ENCODE data around the gene KLHDC7B.

The KLHDC7B gene

GRCh38 chr22:50545522-50546325 is at the start of gene KLHDC7B:
TSS of gene KLHDC7B (plus strand) at chr22:50545899. CDS start at chr22:50546244, 345 bp downstream.
- no peak for DNase-seq

GRCh38 chr22:50497093-50497492 is 48.6 kb upstream of the KLHDC7B start:
- DNase-seq: no peak

GRCh38 chr22:50498322-50498890 is 47.3 kb upstream of the KLHDC7B start:
- peak in 1 of 2 experiments; percentile 39 for DNase-seq

- DNase-seq: no peak
These were observed 45.2 kb upstream of the KLHDC7B start for GRCh38 chr22:50500452-50500851.

GRCh38 chr22:50502096-50502495 is 43.6 kb upstream of the KLHDC7B start:
- no peak for DNase-seq

GRCh38 chr22:50502628-50503474 is 42.8 kb upstream of the KLHDC7B start:
- no peak for DNase-seq

GRCh38 chr22:50503475-50504145 is 42.1 kb upstream of the KLHDC7B start:
- no peak for DNase-seq

GRCh38 chr22:50504369-50505211 is 41.1 kb upstream of the KLHDC7B start:
- DNase-seq: no peak

- no peak for DNase-seq
These were observed 40.4 kb upstream of the KLHDC7B start for GRCh38 chr22:50505276-50505775.

GRCh38 chr22:50505776-50506610 is 39.7 kb upstream of the KLHDC7B start:
- no peak for DNase-seq

- no peak for DNase-seq
These were observed 38.9 kb upstream of the KLHDC7B start for GRCh38 chr22:50506611-50507420.

GRCh38 chr22:50507421-50507990 is 38.2 kb upstream of the KLHDC7B start, which contains the start of gene LMF2:
TSS of gene LMF2 (minus strand) at chr22:50507702. CDS start at chr22:50507675, 27 bp downstream.
- DNase-seq: peak; percentile 42 to 89

GRCh38 chr22:50507991-50508884 is 37.5 kb upstream of the KLHDC7B start, which contains the start of gene NCAPH2:
TSS of gene NCAPH2 (plus strand) at chr22:50508224. CDS start at chr22:50508338, 114 bp downstream.
- peak in 1 of 2 experiments; percentile 92 for DNase-seq

- no peak for DNase-seq
These were observed 36.8 kb upstream of the KLHDC7B start for GRCh38 chr22:50508897-50509296.

GRCh38 chr22:50513175-50513574 is 32.5 kb upstream of the KLHDC7B start:
- DNase-seq: no peak

GRCh38 chr22:50516068-50516467 is 29.6 kb upstream of the KLHDC7B start:
- no peak for DNase-seq

- DNase-seq: no peak
These were observed 28.8 kb upstream of the KLHDC7B start for GRCh38 chr22:50516891-50517290.
